ENCODE measurements around the gene AK5.

Gene AK5

GRCh38 chr1:77506771-77507170 lies 225.0 kb downstream of the AK5 start:
- Histone ChIP-seq H4K20me1 (ENCODE audit: low read depth, low read length) (no peaks in the 10 kb centered on the region), H3K4me3 (ENCODE audit: insufficient read depth, low read length, poor library complexity, severe bottlenecking) (no peak overlapping the region), H3K4me2 (ENCODE audit: low read depth, low read length, poor library complexity, severe bottlenecking) (no peak overlapping the region), H3F3A (ENCODE audit: insufficient read depth) (no peaks in the 10 kb centered on the region), H3K9me3 (ENCODE audit: insufficient read depth, low read length) (no peaks in the 10 kb centered on the region), H3K79me2 (ENCODE audit: insufficient read depth, low read length) (no peaks in the 10 kb centered on the region), H3K27me3 (ENCODE audit: low read length) (no peaks in the 10 kb centered on the region), H3K9me2 (replicated peaks; ENCODE audit: insufficient read depth, low read length) (no peaks in the 10 kb centered on the region), H3K27ac (ENCODE audit: low read depth, low read length) (no peak overlapping the region), H2AFZ (ENCODE audit: low read depth, low read length, severe bottlenecking) (no peak overlapping the region), H3K36me3 (ENCODE audit: low read length) (no peaks in the 10 kb centered on the region), H3K9ac (ENCODE audit: low read length) (no peak overlapping the region)
- TF ChIP-seq CTCF (IDR thresholded peaks at IDR 0.05; ENCODE audit: insufficient read depth, low read length, poor library complexity, severe bottlenecking): no peak
- TF ChIP-seq EZH2phosphoT487 (conservative IDR thresholded peaks at IDR 0.05; ENCODE audit: low read length): no peak

- no peak for TF ChIP-seq CTCF (IDR thresholded peaks at IDR 0.05; ENCODE audit: insufficient read depth, low read length, poor library complexity, severe bottlenecking)
- no peak for TF ChIP-seq EZH2phosphoT487 (conservative IDR thresholded peaks at IDR 0.05; ENCODE audit: low read length)
- Histone ChIP-seq H3K4me2 (ENCODE audit: low read depth, low read length, poor library complexity, severe bottlenecking) (no peak overlapping the region), H3K9me3 (ENCODE audit: insufficient read depth, low read length) (no peaks in the 10 kb centered on the region), H3F3A (ENCODE audit: insufficient read depth) (no peaks in the 10 kb centered on the region), H3K4me3 (ENCODE audit: insufficient read depth, low read length, poor library complexity, severe bottlenecking) (no peak overlapping the region), H3K27me3 (ENCODE audit: low read length) (no peaks in the 10 kb centered on the region), H3K27ac (ENCODE audit: low read depth, low read length) (no peak overlapping the region), H2AFZ (ENCODE audit: low read depth, low read length, severe bottlenecking) (no peak overlapping the region), H4K20me1 (ENCODE audit: low read depth, low read length) (no peaks in the 10 kb centered on the region), H3K79me2 (ENCODE audit: insufficient read depth, low read length) (no peaks in the 10 kb centered on the region), H3K9me2 (replicated peaks; ENCODE audit: insufficient read depth, low read length) (no peaks in the 10 kb centered on the region), H3K36me3 (ENCODE audit: low read length) (no peaks in the 10 kb centered on the region), H3K9ac (ENCODE audit: low read length) (no peak overlapping the region)
Measured at GRCh38 chr1:77509051-77509492, 227.3 kb downstream of the AK5 start.

- H3K27ac ChIP-seq (ENCODE audit: low read depth, low read length): no peak overlapping the region
- no peak overlapping the region for H2AFZ ChIP-seq (ENCODE audit: low read depth, low read length, severe bottlenecking)
- H3F3A ChIP-seq (ENCODE audit: insufficient read depth): no peaks in the 10 kb centered on the region
- no peaks in the 10 kb centered on the region for H3K36me3 ChIP-seq (ENCODE audit: low read length)
- no peaks in the 10 kb centered on the region for H3K27me3 ChIP-seq (ENCODE audit: low read length)
- H3K9ac ChIP-seq (ENCODE audit: low read length): no peak overlapping the region
- TF ChIP-seq EZH2phosphoT487 (conservative IDR thresholded peaks at IDR 0.05; ENCODE audit: low read length) (no peak), CTCF (IDR thresholded peaks at IDR 0.05; ENCODE audit: insufficient read depth, low read length, poor library complexity, severe bottlenecking) (no peak)
- H3K4me2 ChIP-seq (ENCODE audit: low read depth, low read length, poor library complexity, severe bottlenecking): no peak overlapping the region
- no peaks in the 10 kb centered on the region for H3K9me2 ChIP-seq (replicated peaks; ENCODE audit: insufficient read depth, low read length)
- H3K9me3 ChIP-seq (ENCODE audit: insufficient read depth, low read length): no peaks in the 10 kb centered on the region
- no peaks in the 10 kb centered on the region for H3K79me2 ChIP-seq (ENCODE audit: insufficient read depth, low read length)
- no peak overlapping the region for H3K4me3 ChIP-seq (ENCODE audit: insufficient read depth, low read length, poor library complexity, severe bottlenecking)
- H4K20me1 ChIP-seq (ENCODE audit: low read depth, low read length): no peaks in the 10 kb centered on the region
Measured at GRCh38 chr1:77509898-77510297, 228.1 kb downstream of the AK5 start.
